RCC 7860 (cell line): ENCODE results near the gene ACTBL2.

ENCODE experiments used
- DNase-seq: peaks from one replicate; pipeline ENCODE4 v3.0.0-alpha.2; 2015; ENCODE audit warnings: low spot score
- FAIRE-seq: peaks from 2 replicates; lab custom pipeline; 2012; peaks lifted over from hg19 to GRCh38; lab: Jason Lieb, UNC

ACTBL2 gene

DNA sequence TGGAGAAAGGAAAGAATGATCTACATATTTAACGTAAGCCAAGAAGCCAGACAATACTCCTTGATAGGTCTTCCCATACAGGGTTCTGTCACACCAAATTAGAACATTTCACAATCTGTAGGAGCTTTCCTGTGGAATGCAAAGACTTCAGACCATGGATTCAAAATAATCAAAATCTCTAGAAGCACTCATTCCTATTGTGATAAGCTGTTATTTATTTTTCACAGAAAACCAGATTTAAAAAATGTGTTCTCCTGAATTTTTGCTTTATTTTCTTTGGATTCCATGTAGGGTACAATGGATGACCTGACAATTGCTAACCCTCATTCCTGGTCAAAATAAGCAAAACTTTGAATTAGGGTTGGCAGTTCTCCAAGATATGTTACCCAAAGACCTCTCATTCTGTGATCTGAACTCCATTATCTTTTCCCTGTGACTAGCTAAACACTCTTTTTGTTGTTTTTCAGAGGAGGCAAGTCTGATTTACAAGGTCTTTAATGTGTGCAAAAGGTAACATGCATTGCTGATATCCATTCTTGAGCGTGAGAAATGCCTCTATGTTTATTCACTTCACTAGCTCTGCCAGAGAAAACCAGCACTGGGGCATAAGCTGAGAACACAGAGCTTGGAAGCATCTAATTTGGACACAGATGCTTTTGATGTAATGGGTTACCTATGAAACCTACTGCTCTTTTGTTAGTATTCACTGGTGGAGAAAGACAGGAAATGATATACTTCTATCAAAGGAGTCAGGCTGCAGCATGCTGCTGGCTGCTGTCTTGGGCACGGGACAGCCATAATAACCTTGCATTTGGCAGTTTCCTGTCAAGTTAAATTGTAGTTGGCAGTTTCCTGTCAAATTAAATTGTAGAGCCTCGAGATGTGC is 31.4 kb downstream of the ACTBL2 start:
- DNase-seq, result peak; percentile 11

GRCh38 chr5:57448751-57449150 is 33.9 kb downstream of the ACTBL2 start:
- FAIRE-seq (no peak), DNase-seq (no peak)

More for the DNA sequence above, 31.4 kb downstream of the ACTBL2 start:
- FAIRE-seq, result no peak

- no peak for FAIRE-seq
- no peak for DNase-seq
Measured at GRCh38 chr5:57448287-57448686, 34.3 kb downstream of the ACTBL2 start.

- DNase-seq (peak; percentile 33), FAIRE-seq (peak; percentile 86)
Measured at GRCh38 chr5:57447658-57448057, 35.0 kb downstream of the ACTBL2 start.

- no peak for FAIRE-seq
- DNase-seq, result no peak
Measured at GRCh38 chr5:57446966-57447365, 35.6 kb downstream of the ACTBL2 start.

DNA sequence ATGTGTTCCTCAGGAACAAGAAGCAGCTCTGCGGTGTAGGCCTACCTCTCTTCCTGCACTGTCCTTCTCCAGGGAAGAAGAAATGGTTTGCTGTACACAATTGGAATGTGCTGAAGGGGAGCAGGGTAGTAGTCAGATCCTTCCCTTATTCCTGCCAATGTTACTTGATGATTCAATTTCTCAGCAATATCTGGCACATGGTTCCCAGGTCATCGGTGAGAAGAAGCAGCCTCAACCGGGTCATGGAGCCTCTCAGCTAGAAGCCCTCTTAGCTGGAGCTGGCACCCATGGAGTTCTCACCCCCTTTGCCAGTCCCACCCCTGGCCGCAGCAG is 36.9 kb downstream of the ACTBL2 start:
- no peak for DNase-seq
- no peak for FAIRE-seq

- no peak for FAIRE-seq
- DNase-seq, result no peak
Measured at GRCh38 chr5:57445006-57445704, 37.5 kb downstream of the ACTBL2 start.

DNA sequence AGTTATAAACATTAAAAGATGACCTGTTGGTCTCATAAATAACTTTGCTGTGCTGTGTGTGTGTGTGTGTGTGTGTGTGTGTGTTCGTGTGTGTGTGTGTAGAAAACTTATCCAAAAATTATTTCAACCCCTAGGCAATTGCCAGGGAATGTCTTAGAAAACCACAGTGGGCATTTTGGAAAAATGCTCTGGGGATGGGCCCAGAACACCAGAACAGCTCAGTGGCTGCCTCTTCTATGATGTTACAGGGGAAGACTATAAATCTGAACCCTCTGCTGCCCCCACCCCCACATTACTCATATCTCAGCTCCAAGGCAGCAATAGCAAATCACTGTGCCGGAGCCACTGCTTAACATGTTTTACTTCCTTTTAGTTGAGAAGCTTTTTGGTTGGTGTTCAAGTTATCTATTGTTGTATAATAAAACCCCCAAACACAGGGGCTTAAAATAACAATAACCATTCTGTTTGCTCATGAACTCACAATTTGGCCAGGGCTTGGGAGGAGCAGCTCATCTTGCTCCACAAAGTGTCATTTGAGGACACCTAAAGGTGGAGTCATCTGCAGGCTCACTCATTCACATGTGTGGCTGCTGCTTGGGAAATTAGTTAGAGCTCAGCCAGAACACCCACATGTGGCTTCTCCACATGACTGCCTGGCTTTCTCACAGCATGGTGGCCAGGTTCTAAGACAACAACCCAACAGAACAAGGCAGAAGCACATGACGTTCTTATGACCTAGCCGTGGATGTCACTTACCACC is 40.4 kb downstream of the ACTBL2 start:
- DNase-seq, result peak; percentile 64
- peak; percentile 58 for FAIRE-seq

DNA sequence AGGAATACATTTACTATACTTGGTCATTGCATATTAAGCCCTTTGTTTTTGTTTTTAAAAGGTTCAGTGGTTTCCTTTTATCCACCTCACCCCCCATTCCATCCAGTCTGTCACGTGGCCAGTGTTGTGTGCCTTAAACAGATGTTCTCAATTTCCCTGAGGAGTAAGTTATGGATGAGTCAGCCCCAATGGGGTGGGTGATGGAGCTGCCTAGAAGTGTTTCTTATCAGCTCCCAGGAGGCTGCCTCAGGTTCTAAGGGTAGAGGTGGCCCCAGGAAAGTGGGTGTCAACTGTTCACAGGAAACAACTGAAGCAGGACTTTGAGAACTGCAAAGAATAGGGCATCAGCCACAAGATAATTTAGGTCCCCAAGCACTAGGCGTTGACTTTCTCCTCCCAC is 41.1 kb downstream of the ACTBL2 start:
- FAIRE-seq, result no peak
- DNase-seq, result peak; percentile 67

GRCh38 chr5:57439601-57440000 is 43.0 kb downstream of the ACTBL2 start:
- FAIRE-seq (no peak), DNase-seq (no peak)

- DNase-seq, result no peak
- no peak for FAIRE-seq
Measured at GRCh38 chr5:57437976-57438805, 44.4 kb downstream of the ACTBL2 start.

DNA sequence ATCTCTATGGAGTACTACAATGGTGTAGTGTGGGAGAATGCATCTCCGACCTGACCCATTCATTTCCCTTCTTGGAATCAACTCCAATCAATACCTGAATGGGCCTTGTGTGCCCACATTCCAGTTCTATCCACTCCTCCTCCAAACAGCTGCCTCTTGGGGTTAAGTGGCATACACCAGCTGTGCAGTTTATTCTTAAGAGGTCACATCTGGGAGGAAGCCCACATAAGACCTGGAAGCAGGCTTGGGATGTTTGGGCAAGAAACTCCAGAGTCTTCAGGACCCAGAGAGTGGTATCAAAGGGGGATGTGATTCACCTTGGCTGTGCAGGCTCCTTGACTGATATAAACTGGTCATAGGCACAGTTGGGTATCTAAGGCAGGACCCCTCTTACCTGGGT is 46.0 kb downstream of the ACTBL2 start:
- no peak for DNase-seq
- no peak for FAIRE-seq

- DNase-seq, result peak; percentile 84
- FAIRE-seq, result peak; percentile 61
Measured at GRCh38 chr5:57435701-57436134, 46.9 kb downstream of the ACTBL2 start.

DNA sequence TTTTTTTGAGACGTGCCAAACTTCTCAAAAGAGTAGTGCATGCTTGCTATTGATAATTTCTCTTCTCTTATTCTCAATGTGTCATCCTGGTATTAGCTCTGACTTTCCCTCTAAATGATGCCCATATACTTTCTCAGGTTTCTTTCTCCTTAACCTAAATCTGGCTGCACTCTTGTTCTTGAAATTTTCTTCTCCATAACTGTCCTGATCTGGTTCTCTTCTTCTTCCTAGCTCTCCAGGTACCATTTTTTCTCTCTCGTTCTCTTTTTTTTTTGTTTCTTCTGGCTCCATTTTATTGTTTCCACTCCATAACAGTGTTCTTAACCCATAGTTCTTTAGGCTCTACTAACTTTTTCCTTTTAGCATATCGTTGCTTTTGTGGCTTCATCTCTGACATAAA is 47.9 kb downstream of the ACTBL2 start:
- DNase-seq, result no peak
- FAIRE-seq, result no peak

GRCh38 chr5:57434227-57434640 is 48.4 kb downstream of the ACTBL2 start:
- peak; percentile 44 for DNase-seq
- no peak for FAIRE-seq

DNA sequence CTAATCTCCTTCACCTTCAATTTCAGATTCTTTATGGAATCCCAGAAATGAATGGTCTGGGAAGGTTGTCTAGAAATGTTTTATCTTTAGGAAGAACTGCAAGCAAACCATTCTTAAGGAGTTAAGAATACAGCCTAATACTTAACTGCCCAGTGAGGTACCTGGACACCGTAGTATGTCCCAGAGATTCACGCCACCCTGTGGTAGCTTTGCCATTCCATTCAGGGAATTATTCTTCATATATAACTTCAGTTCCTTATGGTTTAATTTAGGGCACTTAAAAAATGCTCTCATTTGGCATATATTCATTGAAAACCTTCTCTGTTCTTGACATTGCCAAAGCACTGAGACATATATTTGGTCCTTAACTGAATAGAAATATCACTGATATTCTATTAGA is 49.7 kb downstream of the ACTBL2 start:
- FAIRE-seq, result no peak
- no peak for DNase-seq

DNA sequence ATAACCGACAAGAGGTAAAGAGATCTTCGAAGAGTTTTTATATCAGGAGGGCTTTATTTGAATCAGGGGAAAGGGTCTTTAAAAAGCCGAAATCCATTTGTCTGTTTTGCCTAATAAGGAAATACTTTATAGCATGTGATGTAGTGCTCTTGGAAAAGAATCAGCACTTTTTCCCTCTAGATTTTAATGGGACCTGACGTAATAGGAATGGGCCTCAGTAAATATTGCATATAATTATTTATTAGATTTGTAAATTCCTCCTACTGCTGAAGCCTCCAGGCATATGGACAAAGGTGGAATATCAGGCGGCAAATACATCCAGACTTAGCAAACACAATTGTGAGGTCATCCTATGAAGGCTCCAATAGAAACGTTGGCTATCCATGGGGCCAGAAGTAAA is 50.9 kb downstream of the ACTBL2 start:
- no peak for FAIRE-seq
- no peak for DNase-seq
